ENCODE data around the gene ARHGEF10L.

ARHGEF10L gene

DNA sequence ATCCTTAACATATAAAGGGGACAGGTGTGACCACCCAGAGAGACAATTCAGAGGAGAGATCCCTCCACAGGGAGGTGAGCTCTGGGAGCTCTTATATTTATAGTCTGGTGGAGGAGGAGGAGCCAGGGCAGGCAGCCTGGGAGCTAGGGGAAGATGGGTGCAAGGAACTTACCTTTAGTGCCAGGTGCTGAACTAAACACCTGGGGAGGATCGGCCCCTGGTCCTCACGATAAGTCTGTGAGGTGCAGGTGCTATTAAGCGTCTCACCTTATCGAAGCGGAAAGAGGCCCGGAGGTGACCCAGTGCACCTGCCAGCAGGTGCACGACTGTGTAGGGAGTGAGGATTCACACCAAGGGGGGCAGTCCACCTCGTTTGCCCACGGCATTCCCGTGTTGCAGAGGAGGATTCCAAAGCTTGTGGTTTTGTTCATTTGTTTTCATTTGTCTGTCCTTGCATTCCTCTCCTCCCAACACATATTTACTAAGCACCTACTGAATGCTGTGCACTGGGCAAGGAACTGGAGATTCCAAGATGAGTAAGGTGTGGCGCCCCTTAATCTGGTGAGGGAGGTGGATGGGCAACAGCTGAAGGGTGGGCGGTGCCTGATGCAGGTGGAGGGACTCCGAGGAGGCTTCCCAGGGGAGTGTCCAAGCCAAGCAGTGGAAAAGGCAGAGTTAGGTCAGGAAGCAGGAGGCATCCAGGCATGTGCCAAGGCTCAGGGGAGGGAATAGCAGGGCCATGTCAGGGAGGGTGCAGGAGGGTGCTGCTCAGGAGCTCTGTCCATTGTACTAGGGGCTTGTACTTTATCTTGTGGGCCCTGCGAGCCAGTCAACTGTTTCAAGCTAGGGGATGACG lies 11.5 kb downstream of the ARHGEF10L start:
- DNase-seq (ENCODE audit: low read depth) = no peak

DNA sequence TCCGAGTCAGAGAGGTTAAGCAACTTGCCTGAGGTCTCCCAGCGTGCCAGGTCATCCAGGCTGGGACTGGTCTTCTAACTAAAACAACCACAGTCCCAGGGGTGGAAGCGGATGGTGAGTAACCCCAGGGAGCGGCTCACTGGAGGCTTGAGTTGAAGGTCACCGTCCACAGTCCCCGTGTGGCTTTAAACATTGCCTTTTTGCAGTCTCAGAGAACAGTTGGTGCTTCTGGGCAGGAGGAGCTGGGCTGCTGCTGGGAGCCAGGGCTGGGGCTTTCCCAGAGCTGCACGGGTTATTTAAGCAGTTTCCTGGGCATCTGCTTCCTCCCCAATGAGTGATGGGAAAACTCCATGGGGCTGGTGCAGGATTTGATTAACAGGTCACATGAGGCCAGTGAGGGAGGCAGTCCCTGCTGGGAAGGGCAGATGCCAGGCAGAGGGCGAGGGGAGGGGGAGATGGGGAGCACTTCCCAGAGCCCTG lies 12.3 kb downstream of the ARHGEF10L start:
- DNase-seq (ENCODE audit: low read depth) = no peak

DNA sequence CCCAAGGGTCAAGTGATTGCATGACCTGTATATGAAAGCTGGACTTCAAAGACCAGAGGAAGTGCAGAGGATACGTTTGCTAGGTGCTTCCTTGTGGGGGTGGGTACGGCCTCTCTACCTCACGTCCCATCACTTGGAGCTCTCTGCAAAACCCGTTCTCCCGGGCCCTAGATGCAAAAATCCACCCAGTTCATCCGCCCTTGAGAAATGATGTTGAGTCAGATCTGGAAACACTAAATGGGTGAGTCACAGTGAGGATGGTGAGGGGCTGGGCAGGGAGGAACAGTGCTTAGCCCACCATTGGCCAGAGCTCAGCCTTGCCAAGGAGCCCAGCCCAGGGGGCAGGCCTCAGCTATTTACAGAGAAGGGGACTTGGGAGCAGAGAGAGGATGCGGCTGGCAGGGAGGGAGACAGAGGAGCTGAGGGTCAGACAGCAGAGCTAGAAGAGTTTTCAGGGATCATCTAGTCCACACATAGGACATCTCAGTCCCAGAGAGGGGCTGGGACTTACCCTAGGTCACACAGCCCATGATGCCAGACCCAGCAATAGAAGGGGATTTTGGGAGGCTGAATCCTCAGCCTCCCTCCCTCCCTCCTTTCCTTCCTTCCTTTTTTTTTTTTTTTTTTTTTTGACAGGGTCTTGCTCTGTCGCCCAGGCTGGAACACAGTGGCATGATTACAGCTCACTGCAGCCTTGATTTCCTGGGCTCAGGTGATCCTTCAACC lies 14.6 kb downstream of the ARHGEF10L start:
- no peak for DNase-seq (ENCODE audit: low read depth)

DNA sequence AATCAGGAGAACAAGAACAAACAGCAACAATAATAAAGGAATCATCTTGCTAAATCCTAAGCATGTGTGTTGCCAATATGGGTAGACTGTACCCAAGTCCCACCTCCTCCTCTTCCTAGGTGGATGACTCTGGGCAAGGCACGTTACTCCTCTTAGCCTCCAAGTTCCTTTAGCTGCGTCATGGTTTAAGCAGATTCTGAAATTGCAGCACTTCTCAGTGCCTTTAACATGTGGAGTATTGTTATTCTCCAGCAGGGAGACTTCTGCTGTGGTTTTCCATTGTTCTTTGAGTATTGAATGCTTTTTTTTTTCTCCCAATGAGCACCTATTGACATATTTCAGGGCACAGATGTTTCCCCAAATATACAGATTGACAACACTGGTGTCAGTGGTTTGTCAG lies 15.5 kb downstream of the ARHGEF10L start:
- DNase-seq (ENCODE audit: low read depth) = no peak

DNA sequence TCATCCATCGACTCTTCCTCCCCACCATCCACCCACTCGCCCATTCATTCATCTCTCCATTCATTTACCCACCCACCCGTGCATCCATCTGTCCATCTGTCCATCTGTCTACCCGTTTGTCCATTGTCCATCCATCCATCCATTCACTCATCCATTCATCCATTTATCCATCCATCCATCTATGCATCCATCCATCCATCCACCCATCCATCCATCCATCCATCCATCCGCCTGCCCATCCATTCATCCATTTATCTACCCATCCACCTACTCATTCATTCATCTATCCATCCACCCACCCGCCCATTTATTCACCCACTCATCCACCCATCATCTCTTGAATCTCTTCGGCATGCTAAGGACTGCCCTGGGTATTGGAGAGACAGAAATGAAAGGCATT lies 18.5 kb downstream of the ARHGEF10L start:
- DNase-seq (ENCODE audit: low read depth) = no peak

DNA sequence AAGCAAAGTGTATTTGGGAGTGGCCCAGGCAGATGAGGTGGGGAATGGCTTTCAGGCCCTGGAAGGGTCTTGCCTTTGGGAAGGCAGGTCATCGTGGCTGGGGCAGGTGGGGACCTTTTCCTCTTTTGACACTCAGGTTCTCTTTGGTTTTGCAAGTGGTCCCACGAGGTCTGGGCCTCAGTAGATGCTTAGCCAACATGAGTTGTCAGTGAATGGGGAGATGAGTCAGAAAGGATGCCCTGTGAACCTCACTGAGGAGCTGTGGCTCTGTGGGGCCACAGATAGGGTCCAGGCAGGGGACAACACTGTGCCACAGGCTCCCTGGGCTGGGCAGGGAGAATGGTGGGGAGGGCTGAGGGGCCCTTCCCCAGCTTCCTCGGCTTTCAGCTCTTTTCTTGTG lies 19.0 kb downstream of the ARHGEF10L start:
- no peak for DNase-seq (ENCODE audit: low read depth)

DNA sequence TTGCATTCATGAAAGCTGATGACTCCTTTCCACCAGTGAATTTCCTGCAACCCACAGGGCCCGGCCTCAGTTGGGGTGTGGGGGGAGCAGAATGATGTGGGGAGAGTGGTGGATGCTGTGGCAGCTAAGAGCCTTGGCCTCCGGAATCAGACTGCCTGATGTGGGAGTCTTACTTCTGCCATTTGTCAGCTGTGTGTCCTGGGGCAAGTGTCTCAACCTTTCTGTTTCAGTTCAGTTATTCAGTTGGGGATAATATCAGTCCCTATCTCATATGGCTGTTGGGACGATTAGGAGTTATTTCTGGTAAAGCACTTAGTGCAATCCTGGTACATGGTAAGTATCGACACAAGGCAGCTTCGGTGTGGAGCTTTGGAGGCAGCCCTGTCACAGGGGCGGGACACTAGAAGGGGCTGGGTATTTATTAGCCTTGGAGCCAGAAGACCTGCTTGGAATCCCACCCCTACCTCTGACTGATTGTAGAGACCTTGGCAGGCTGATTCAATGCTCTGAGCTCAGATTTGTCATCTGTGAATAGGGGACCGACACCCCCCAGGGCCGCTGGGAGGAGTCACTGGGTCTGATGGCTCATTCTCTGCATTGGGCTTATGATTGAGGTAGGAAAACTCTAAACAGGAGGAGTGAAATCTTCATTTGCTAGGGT lies 19.6 kb downstream of the ARHGEF10L start:
- no peak for DNase-seq (ENCODE audit: low read depth)

DNA sequence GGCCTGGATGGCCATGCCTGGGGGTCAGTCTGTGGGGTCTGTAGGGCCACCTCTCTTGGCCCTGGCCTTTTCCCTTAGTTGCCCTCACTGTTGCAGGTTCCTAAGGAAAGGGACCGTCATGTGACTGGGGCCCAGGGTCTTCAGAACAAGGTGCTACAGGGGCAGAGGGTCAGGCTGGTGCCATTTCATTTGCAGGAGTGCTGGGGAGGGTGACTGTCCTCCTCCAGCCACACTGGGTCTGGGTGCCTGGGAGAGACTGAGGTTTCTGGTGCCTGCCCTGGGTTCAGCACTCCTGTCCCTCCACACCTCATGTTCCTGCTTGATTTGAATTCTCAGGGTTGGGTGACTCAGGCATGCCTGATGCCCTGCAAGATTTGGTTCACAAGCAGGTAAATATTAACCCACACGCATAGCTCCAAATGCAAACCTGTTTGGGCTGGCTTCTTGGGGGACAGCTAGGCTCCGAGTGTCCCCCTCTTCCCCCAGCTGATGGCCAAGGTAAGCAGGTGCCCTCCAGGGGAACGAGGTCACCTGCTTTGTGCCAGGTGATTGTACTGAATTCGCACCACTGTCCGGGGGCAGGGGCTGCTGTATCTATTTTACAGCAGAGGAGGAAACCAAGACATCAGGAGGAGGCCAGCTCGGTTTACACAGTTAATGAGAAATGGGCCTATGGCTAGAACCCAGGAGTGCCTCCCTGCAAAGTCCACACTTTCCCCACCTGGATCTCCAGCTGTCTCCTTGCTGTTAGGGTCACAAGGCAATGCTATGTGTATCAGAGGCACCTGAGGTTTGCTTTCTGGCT lies 20.3 kb downstream of the ARHGEF10L start:
- no peak for DNase-seq (ENCODE audit: low read depth)

DNA sequence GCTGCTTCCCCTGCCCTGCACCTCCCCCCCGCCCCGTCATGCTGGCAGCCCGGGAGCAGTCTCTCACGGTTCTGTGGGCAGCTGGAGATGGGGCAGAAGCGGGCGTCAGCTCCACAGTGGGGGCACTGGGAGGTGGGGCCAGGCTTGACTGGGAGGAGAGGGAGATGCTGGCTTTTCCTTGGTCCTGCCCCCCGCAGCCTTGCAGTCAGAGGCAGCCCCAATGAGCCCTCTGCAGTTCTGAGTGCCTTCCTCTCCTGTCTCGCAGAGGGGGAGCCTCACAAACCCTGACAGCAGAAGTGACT lies 21.7 kb downstream of the ARHGEF10L start:
- DNase-seq (ENCODE audit: low read depth) = no peak

DNA sequence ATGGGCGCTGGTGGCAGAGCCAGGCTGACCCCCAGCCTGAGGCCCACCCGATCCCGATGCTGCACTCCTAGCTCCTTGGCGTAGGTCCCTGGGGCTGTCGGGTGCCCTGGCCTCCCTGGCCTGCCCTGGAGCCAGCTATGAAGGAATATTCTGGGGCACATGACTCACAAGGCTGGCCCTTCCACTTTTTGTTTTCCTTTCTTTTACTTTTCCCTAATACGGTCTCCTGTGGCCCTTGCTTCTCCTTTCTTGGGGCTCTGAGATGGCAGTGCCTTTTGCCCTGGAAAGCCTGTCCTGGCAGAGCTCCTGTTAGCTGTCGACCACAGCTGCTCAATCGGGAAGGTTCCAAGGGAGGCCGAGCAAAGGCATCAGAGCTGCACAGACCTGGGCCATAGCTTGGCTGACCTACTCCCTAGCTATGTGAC lies 22.1 kb downstream of the ARHGEF10L start:
- DNase-seq (ENCODE audit: low read depth) = no peak

DNA sequence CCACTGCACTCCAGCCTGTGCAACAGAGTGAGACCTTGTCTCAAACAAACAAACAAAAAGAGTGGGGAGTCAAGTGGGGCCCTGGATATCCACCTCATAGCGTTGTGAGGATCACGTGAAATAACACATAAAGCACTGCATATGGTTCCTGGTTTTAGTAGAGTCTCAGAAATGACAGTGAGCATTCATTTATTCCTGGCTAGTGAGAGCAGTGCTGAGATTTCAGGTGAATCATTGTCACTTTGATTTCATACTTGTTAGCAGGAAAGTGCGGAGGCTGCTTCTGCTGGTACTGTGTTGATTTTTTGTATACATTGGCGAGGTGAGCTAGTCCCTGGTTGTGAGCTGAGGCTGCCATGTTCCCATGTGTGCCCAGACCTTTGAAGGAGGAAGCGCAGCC lies 22.9 kb downstream of the ARHGEF10L start:
- DNase-seq (ENCODE audit: low read depth) = no peak

DNA sequence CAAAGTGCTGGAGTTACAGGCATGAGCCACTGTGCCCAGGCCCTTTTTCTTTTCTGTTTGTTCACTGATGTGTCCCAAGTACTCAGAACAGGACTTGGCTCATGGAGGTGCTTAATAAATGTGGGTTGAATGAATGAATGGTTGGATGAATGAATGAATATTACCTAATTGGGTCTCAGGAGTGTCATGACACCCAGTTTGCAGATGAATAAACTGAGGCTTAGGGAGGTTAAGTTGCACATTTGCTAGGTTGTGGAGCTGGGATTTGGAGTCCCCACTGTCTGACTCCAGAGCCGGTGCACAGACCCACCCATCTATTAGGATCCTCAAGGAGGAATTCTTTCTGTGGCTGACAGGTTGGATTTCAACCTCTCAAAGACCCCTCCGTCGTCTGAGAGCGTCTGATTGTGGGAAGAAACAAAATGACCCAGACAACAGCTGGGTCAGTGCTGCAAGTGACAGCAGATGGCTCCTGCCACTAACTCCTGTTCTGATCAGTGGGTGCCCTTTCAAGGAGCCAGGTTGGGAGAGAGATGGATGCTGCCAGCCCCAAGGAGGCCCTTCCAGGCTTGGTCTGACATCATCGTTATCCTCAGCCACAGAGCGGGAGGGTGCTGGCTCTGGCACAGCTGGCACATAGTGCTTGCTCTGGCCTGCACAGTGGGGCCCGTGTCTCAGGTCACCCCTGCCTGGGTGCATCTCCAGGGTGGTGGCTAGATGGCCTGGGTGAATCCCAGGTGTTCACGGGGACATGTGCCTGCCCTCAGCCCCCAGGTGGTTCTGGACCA lies 24.2 kb downstream of the ARHGEF10L start:
- no peak for DNase-seq (ENCODE audit: low read depth)

DNA sequence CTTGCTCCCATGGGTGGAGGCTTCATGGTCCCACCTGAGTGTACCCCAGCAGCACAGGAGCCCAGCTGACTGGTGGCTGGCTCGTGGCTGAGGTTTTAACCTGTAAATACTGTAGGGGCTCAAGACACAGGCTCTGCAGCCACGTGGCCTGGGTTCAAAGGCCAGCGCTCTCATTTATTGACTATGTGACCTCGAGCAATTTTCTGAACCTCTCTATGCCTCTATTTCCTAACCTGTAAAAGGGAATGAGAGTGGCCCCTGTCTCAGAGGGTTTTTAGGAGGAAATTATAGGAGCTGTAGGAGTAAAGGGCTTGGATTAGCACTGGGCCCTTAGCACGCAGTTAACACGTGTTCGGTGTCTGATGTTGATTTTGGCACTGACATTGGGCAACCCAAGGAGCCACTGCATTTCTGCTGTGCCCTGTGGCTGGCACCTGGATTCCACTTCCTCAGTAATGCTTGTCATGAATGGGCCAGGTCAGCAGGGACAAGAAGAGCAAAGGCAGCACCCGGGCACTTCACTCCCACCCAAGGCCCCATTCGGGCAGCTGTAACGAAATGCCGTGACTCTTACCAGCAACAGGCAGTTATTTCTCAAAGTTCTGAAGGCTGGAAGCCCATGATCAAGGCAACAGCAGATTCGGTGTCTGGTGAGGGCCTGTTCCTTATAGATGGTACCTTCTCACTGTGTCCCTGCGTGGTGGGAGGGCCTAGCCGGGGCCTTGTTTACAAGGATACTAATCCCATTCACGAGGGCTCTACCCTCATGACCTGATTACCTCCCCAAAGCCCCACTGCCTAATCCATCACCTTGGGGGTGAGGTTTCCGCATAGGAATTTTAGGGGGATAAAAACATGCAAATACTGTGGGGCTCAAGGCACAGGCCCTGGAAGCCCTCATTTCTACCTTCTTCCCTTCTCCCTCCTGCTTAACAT lies 25.2 kb downstream of the ARHGEF10L start:
- DNase-seq (ENCODE audit: low read depth) = no peak

DNA sequence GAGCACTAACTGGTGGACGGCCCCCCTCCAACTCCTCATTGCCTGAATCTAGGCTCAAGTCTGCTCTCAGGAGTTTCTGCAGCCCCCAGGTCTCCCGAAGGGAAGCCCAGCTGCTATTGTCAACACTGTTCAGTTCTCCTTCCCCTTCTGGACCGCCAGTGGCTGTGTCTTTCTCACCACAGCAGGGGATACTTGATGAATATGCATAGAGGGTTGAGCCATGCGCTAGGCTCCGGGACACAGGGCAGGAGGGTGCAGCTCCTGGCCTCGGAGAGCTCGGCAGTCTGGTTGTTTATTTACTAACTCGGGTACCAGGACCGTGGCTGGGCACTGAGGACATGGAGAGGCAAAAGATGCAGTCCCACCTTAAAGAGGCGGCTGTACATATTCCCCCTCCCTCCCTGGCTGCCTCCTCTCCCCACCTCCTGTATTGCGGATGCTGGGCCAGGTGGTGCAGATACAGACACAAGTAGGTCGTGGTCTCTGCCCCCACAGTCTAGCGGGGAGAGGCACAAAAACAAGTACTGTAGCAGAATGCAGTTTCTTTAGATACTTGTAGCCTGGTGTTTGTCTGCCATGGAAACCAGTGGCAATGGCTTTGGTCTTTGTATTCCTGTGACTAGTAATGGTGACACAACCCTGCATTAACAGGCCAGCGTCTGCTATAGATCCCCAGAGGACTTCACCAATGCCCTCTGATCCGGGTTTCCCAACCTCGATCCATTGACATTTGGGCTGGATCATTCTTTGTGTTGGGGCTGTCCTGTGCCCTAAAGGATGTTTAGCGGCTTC lies 26.2 kb downstream of the ARHGEF10L start:
- no peak for DNase-seq (ENCODE audit: low read depth)

DNA sequence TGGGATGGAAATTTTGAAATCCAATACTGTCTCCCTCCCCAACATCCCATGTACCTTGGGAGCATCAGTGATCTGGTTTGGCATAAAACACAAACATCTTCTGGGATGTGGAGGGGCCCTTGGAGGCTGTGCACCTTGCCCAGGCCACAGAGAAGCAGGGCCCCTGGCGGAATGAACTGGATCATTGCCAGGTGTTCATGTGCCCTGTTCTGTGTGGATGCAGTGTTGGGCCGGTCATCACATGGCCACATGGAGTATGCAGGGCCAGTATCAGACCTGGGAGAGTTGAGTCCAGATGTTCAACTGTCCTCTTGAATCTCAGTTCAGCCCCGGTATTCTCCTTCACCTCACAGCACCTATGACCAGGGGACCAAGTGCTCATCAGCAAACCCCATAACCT lies 26.9 kb downstream of the ARHGEF10L start:
- no peak for DNase-seq (ENCODE audit: low read depth)

DNA sequence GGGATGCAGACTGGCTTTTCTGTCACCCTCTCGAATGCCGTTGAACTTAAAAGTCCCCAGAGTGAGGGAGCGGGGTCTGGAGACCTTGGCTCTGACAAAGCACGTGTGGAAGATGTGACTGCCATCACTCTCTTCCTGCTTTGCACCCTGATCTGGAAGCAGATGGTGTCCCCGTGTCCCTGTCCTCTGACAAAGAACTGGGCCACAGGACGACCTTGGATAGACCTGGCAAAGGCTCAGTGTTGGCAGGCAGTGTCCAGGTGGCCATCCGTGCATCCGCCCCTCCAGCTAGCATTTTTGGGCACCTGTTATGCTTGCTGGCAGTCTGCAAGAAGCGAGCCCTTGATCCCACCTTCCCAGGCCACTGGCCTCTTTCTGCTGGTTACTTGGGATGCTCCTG lies 27.4 kb downstream of the ARHGEF10L start:
- no peak for DNase-seq (ENCODE audit: low read depth)

DNA sequence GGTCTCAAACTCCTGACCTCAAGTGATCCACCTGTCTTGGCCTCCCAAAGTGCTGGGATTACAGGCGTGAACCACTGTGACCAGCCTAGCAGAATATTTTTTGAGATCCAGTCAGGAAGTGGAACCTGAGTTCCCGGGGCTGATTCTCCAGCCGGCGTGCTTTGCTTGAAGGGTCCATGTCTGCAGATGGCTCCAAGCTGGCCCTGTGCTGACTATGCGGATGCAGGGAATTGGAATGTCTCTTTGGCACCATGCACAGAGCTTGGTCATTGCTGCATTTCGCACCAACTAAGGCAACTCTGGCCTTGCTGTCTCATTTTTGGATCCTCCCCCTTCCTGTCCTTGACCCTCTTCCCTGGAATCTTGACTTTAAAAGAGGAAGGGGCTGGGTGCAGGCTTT lies 28.1 kb downstream of the ARHGEF10L start:
- DNase-seq (ENCODE audit: low read depth) = no peak

DNA sequence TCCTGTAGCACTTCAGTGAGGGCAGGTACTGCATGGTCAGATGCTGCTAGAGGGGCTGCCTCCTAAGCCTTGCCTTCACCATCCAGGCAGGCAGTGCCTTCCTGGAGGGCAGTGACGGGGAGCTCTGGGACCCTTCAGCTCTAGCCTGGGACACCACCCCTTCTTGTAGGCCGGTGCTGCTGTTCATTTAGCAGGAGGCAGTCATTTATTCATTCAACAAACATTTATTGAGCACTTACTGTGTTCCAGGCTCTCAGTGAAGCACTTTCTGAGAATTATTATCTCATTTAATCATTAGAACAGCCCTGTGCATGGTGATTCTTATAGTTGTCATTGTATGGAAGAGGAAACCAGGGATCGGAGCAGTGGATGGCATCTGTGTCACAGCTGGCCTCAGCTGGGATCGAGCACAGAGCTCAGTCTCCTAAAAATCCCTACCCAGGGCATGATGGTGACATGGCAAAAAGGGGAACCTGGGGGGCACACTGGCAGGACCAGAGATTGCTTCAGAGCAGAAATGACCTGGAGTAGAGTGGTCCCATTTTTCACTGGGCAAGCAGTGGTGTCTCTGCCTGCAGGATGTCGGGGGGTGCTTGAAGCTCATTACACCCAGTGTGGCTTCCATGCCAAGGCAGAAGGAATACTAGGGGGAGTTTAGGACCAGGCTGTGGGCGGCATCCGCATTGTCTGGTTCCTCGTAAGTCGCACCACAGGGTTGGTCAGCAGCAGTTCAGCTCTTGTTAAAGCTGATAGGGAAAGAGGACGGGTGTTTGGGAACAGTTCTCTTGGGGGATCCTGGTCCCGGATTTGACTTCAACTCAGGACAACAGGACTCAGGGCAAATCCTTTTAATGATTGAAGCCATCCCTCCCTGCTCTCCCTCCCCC lies 28.8 kb downstream of the ARHGEF10L start:
- no peak for DNase-seq (ENCODE audit: low read depth)
